ENCODE data around the gene SYNM.

GRCh38 chr15:99169769-99170311, 65.0 kb downstream of the SYNM start:
- TF ChIP-seq GATA2 (IDR thresholded peaks at IDR 0.05; ENCODE audit: low read depth, low read length) (no peak), GATA3 (IDR thresholded peaks at IDR 0.05; ENCODE audit: low read depth, low read length) (no peak)
